NCI-H2029 (cell line): ENCODE measurements around the gene ADGRL3.

ENCODE experiments used
- DNase-seq: peaks from one replicate; lab custom pipeline; 2025; lab: John Stamatoyannopoulos, UW

The ADGRL3 gene

GRCh38 chr4:61426229-61426628, 226.1 kb downstream of the ADGRL3 start:
- DNase-seq, result no peak

GRCh38 chr4:61427099-61427817, 227.1 kb downstream of the ADGRL3 start:
- no peak for DNase-seq

GRCh38 chr4:61427818-61428495, 227.8 kb downstream of the ADGRL3 start:
- peak; percentile 30 for DNase-seq

GRCh38 chr4:61428950-61429349, 228.8 kb downstream of the ADGRL3 start:
- no peak for DNase-seq

GRCh38 chr4:61431131-61431530, 231.0 kb downstream of the ADGRL3 start:
- no peak for DNase-seq

GRCh38 chr4:61437923-61438322, 237.8 kb downstream of the ADGRL3 start:
- no peak for DNase-seq

GRCh38 chr4:61440321-61440720, 240.2 kb downstream of the ADGRL3 start:
- no peak for DNase-seq

- DNase-seq, result no peak
Measured at GRCh38 chr4:61442936-61443335, 242.8 kb downstream of the ADGRL3 start.

- no peak for DNase-seq
Measured at GRCh38 chr4:61443813-61444510, 243.8 kb downstream of the ADGRL3 start.

- DNase-seq, result peak; percentile 48
Measured at GRCh38 chr4:61445374-61446063, 245.4 kb downstream of the ADGRL3 start.

- DNase-seq, result no peak
Measured at GRCh38 chr4:61446941-61447340, 246.8 kb downstream of the ADGRL3 start.

- DNase-seq, result no peak
Measured at GRCh38 chr4:61447918-61448317, 247.8 kb downstream of the ADGRL3 start.

GRCh38 chr4:61451935-61452334, 251.8 kb downstream of the ADGRL3 start:
- no peak for DNase-seq

- no peak for DNase-seq
Measured at GRCh38 chr4:61461956-61462355, 261.8 kb downstream of the ADGRL3 start.

- no peak for DNase-seq
Measured at GRCh38 chr4:61462451-61463326, 262.6 kb downstream of the ADGRL3 start.

GRCh38 chr4:61468024-61468720, 268.0 kb downstream of the ADGRL3 start:
- no peak for DNase-seq

GRCh38 chr4:61473306-61473705, 273.2 kb downstream of the ADGRL3 start:
- no peak for DNase-seq

GRCh38 chr4:61478340-61478739, 278.2 kb downstream of the ADGRL3 start:
- DNase-seq, result no peak

- DNase-seq, result no peak
Measured at GRCh38 chr4:61485056-61485455, 284.9 kb downstream of the ADGRL3 start.

GRCh38 chr4:61489927-61490326, 289.8 kb downstream of the ADGRL3 start:
- no peak for DNase-seq

GRCh38 chr4:61493041-61493440, 292.9 kb downstream of the ADGRL3 start:
- no peak for DNase-seq
